GM19324 (cell line): ENCODE results near the gene PLXNC1.

Experiments
- ATAC-seq: cut with Tn5 transposase; IDR thresholded peaks from one replicate; pipeline ENCODE4 v1.9.1; 2021; ENCODE audit warnings: mild to moderate bottlenecking, moderate library complexity; ENCODE audit not compliant: unreplicated experiment, low FRiP score

PLXNC1 gene

GRCh38 chr12:94202245-94203180, 54.1 kb downstream of the PLXNC1 start:
- ATAC-seq: no peak

- no peak for ATAC-seq
Observed at GRCh38 chr12:94203181-94203546, 54.8 kb downstream of the PLXNC1 start.

- ATAC-seq: no peak
Observed at GRCh38 chr12:94203796-94204195, 55.4 kb downstream of the PLXNC1 start.

GRCh38 chr12:94204499-94205247, 56.3 kb downstream of the PLXNC1 start:
- no peak for ATAC-seq

GRCh38 chr12:94205822-94206221, 57.4 kb downstream of the PLXNC1 start:
- ATAC-seq: no peak

GRCh38 chr12:94206886-94207285, 58.5 kb downstream of the PLXNC1 start:
- ATAC-seq: no peak

- no peak for ATAC-seq
Observed at GRCh38 chr12:94207467-94207848, 59.1 kb downstream of the PLXNC1 start.

GRCh38 chr12:94207849-94208621, 59.7 kb downstream of the PLXNC1 start:
- ATAC-seq: peak; percentile 76

- peak; percentile 36 for ATAC-seq
Observed at GRCh38 chr12:94208622-94208966, 60.2 kb downstream of the PLXNC1 start.

GRCh38 chr12:94209240-94209639, 60.9 kb downstream of the PLXNC1 start:
- ATAC-seq: no peak

GRCh38 chr12:94211021-94211420, 62.6 kb downstream of the PLXNC1 start:
- no peak for ATAC-seq

- no peak for ATAC-seq
Observed at GRCh38 chr12:94218233-94218632, 69.9 kb downstream of the PLXNC1 start.

GRCh38 chr12:94219622-94220302, 71.4 kb downstream of the PLXNC1 start:
- no peak for ATAC-seq

- ATAC-seq: no peak
Observed at GRCh38 chr12:94220804-94221203, 72.4 kb downstream of the PLXNC1 start.

- ATAC-seq: no peak
Observed at GRCh38 chr12:94222351-94223084, 74.1 kb downstream of the PLXNC1 start.

- ATAC-seq: no peak
Observed at GRCh38 chr12:94223842-94224241, 75.5 kb downstream of the PLXNC1 start.

GRCh38 chr12:94225506-94225905, 77.1 kb downstream of the PLXNC1 start:
- ATAC-seq: no peak

- no peak for ATAC-seq
Observed at GRCh38 chr12:94225947-94226630, 77.7 kb downstream of the PLXNC1 start.

GRCh38 chr12:94227066-94227465, 78.7 kb downstream of the PLXNC1 start:
- ATAC-seq: no peak
